Neural cell (in vitro differentiated cells): ENCODE measurements around the gene PHACTR2. TPM values are rescaled to one million over a fixed set of nuclear protein-coding genes. Genes with fewer than 3 reads are reported as not detected.
"Not testable (repeated sequence)": the region's sequence is repeated elsewhere in the genome, so short reads cannot be mapped to it uniquely, and the experiment has no call there.

Experiments used
- H2AFZ ChIP-seq: fragments of 200-600, 300-800 bp; sonication (generic), shearing (Covaris generic); 2 replicates; pipeline ENCODE4 v1.6.0; 2014; ENCODE audit warnings: low read depth, mild to moderate bottlenecking, antibody characterized with exemption, low read length, moderate library complexity
- H3F3A ChIP-seq: fragments of 200-600 bp; shearing (Covaris generic); 2 replicates; pipeline ENCODE4 v1.6.1; 2016; ENCODE audit warnings: mild to moderate bottlenecking, moderate library complexity, mixed read lengths, antibody characterized with exemption, low read length; ENCODE audit not compliant: insufficient read depth, poor library complexity, severe bottlenecking
- H3K27ac ChIP-seq: fragments of 200-600, 300-800 bp; sonication (generic), shearing (Covaris generic); 2 replicates; pipeline ENCODE4 v1.5.1; 2014; ENCODE audit warnings: mild to moderate bottlenecking, low read length, moderate library complexity
- H3K27me3 ChIP-seq: fragments of 300-800, 200-600 bp; sonication (generic), shearing (Covaris generic); 2 replicates; pipeline ENCODE4 v1.6.0; 2014; ENCODE audit warnings: mild to moderate bottlenecking, low read depth, low read length, moderate library complexity; ENCODE audit not compliant: insufficient read depth
- H3K36me3 ChIP-seq: fragments of 300-800, 200-600 bp; sonication (generic), shearing (Covaris generic); 2 replicates; pipeline ENCODE4 v1.5.1; 2014; ENCODE audit warnings: mild to moderate bottlenecking, antibody characterized with exemption, low read length, moderate library complexity; ENCODE audit not compliant: insufficient read depth
- H3K4me2 ChIP-seq: fragments of 300-800, 200-600 bp; sonication (generic), shearing (Covaris generic); 2 replicates; pipeline ENCODE4 v1.6.0; 2014; ENCODE audit warnings: mild to moderate bottlenecking, low read length
- H3K4me3 ChIP-seq: fragments of 300-800, 200-600 bp; sonication (generic), shearing (Covaris generic); 2 replicates; pipeline ENCODE4 v1.5.1; 2014; ENCODE audit warnings: mild to moderate bottlenecking, low read length, moderate library complexity
- H3K79me2 ChIP-seq: fragments of 200-600 bp; shearing (Covaris generic); replicated peaks from 2 replicates; pipeline ENCODE4 v1.6.0; 2014; ENCODE audit warnings: mild to moderate bottlenecking, low read length, moderate library complexity; ENCODE audit not compliant: insufficient read depth
- H3K9ac ChIP-seq: fragments of 300-800, 200-600 bp; sonication (generic), shearing (Covaris generic); 2 replicates; pipeline ENCODE4 v1.6.1; 2016; ENCODE audit warnings: mild to moderate bottlenecking, low read length, mixed read lengths
- H3K9me2 ChIP-seq: fragments of 200-600 bp; shearing (Covaris generic); 2 replicates; pipeline ENCODE4 v1.6.1; 2016; ENCODE audit warnings: mild to moderate bottlenecking, low read length, mixed read lengths; ENCODE audit not compliant: insufficient read depth
- H3K9me3 ChIP-seq: fragments of 200-600, 300-800 bp; sonication (generic), shearing (Covaris generic); 2 replicates; pipeline ENCODE4 v1.6.1; 2016; ENCODE audit warnings: mild to moderate bottlenecking, mixed run types, low read length, moderate library complexity, mixed read lengths
- H4K20me1 ChIP-seq: fragments of 200-600 bp; shearing (Covaris generic); 2 replicates; pipeline ENCODE4 v1.6.1; 2016; ENCODE audit warnings: mild to moderate bottlenecking, mixed run types; ENCODE audit not compliant: insufficient read depth
- CTCF ChIP-seq: fragments of 450-650 bp; IDR thresholded peaks from 2 replicates; pipeline ENCODE4 v1.5.1; 2014; ENCODE audit warnings: antibody characterized with exemption, mild to moderate bottlenecking, moderate library complexity; ENCODE audit not compliant: poor library complexity, severe bottlenecking
- EP300 ChIP-seq: fragments of 450-650 bp; conservative IDR thresholded peaks from 2 replicates; pipeline ENCODE4 v1.6.1; 2014; ENCODE audit warnings: antibody characterized with exemption, mild to moderate bottlenecking, moderate library complexity; ENCODE audit not compliant: poor library complexity, severe bottlenecking
- EZH2 ChIP-seq: fragments of 200-600, 300-800 bp; shearing (Covaris generic), sonication (generic); IDR thresholded peaks from 2 replicates; pipeline ENCODE4 v1.6.1; 2014; ENCODE audit warnings: antibody characterized with exemption, low read length, borderline replicate concordance, mild to moderate bottlenecking; ENCODE audit not compliant: insufficient read depth, poor library complexity, severe bottlenecking
- MXI1 ChIP-seq: fragments of 450-650 bp; conservative IDR thresholded peaks from 2 replicates; pipeline ENCODE4 v1.6.1; 2014; ENCODE audit warnings: antibody characterized with exemption, mild to moderate bottlenecking; ENCODE audit not compliant: poor library complexity, severe bottlenecking
- POLR2AphosphoS5 ChIP-seq: IDR thresholded peaks from 2 replicates; pipeline ENCODE4 v1.6.1; 2012
- RAD21 ChIP-seq: fragments of 450-650 bp; conservative IDR thresholded peaks from 2 replicates; pipeline ENCODE4 v1.6.1; 2014; ENCODE audit warnings: antibody characterized with exemption, mild to moderate bottlenecking, moderate library complexity
- SMC3 ChIP-seq: fragments of 450-650 bp; conservative IDR thresholded peaks from 2 replicates; pipeline ENCODE4 v1.6.1; 2014; ENCODE audit warnings: antibody characterized with exemption, mild to moderate bottlenecking, moderate library complexity; ENCODE audit not compliant: poor library complexity
- TAF1 ChIP-seq: IDR thresholded peaks from 2 replicates; pipeline ENCODE4 v1.6.1; 2012; ENCODE audit warnings: low read depth
- polyA plus RNA-seq: library from polyadenylated mRNA; depleted of rRNA; stranded (reverse); fragments of >200 nt; gene quantifications from 2 replicates; pipeline ENCODE4 v1.2.3, GENCODE V29; 2014
- TF ChIP-seq, protein P1 (sequence below): IDR thresholded peaks from 2 replicates; pipeline ENCODE4 v1.6.1; 2012; ENCODE audit warnings: borderline replicate concordance

The PHACTR2 gene
- polyA plus RNA-seq, 1 donor from 2014 or later = 2.8 TPM

DNA sequence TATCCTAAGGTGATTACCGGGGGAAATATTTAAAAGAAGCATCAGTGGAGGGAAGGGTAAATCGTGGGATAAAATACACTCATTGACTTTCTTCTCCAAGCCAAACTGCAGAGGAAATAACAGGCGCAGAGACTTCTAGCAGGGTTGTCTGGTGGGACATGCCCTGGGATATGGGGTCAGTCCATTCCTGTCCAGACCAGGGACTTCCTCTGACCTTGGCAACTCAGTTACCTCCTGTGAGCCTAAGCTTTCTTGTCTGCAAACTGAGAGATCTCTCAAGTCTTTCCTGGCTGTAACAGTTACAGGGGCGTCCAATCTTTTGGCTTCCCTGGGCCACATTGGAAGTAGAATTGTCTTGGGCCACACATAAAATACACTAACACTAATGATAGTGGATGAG is 21.7 kb upstream of the PHACTR2 start:
- Histone ChIP-seq H3K4me3 (no peak overlapping the region), H3K4me2 (no peak overlapping the region), H3K27ac (no peak overlapping the region), H2AFZ (no peak overlapping the region), H3F3A (no peaks in the 10 kb centered on the region), H3K36me3 (no peaks in the 10 kb centered on the region), H3K27me3 (no peaks in the 10 kb centered on the region), H3K79me2 (no peaks in the 10 kb centered on the region), H3K9ac (no peak overlapping the region), H3K9me3 (no peaks in the 10 kb centered on the region), H4K20me1 (no peaks in the 10 kb centered on the region), H3K9me2 (no peaks in the 10 kb centered on the region)
- no peak for TF ChIP-seq TAF1
- no peak for TF ChIP-seq EZH2
- no peak for TF ChIP-seq MXI1
- TF ChIP-seq, protein P1, sequence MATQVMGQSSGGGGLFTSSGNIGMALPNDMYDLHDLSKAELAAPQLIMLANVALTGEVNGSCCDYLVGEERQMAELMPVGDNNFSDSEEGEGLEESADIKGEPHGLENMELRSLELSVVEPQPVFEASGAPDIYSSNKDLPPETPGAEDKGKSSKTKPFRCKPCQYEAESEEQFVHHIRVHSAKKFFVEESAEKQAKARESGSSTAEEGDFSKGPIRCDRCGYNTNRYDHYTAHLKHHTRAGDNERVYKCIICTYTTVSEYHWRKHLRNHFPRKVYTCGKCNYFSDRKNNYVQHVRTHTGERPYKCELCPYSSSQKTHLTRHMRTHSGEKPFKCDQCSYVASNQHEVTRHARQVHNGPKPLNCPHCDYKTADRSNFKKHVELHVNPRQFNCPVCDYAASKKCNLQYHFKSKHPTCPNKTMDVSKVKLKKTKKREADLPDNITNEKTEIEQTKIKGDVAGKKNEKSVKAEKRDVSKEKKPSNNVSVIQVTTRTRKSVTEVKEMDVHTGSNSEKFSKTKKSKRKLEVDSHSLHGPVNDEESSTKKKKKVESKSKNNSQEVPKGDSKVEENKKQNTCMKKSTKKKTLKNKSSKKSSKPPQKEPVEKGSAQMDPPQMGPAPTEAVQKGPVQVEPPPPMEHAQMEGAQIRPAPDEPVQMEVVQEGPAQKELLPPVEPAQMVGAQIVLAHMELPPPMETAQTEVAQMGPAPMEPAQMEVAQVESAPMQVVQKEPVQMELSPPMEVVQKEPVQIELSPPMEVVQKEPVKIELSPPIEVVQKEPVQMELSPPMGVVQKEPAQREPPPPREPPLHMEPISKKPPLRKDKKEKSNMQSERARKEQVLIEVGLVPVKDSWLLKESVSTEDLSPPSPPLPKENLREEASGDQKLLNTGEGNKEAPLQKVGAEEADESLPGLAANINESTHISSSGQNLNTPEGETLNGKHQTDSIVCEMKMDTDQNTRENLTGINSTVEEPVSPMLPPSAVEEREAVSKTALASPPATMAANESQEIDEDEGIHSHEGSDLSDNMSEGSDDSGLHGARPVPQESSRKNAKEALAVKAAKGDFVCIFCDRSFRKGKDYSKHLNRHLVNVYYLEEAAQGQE = no peak
- no peak for TF ChIP-seq EP300
- TF ChIP-seq RAD21 = no peak
- no peak for TF ChIP-seq SMC3
- TF ChIP-seq POLR2AphosphoS5 = no peak
- no peak for TF ChIP-seq CTCF

DNA sequence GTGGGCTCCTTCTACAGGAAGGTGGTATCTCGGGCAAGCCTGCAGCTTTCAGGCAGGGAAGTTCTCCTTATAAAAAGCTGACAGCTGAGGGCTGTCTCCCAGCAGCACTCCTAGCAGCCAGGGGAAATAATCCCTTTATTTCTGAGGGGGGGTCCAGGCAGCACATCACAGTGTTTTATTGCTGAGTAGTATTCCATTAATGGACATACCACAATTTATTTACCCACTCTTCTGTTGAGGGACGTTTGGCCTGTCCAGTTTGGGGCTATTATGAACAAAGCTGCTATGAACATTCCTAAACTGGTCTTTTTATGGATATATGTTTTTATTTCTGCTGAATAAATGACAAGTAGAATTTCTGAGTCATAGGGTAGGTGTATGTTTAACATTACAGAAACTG is 20.0 kb upstream of the PHACTR2 start:
- Histone ChIP-seq H3K9ac (no peak overlapping the region), H3K9me3 (no peaks in the 10 kb centered on the region), H3K79me2 (no peaks in the 10 kb centered on the region), H2AFZ (no peak overlapping the region), H3K36me3 (no peaks in the 10 kb centered on the region), H3K27ac (no peak overlapping the region), H3K9me2 (no peaks in the 10 kb centered on the region), H4K20me1 (no peaks in the 10 kb centered on the region), H3K4me3 (no peak overlapping the region), H3K4me2 (no peak overlapping the region), H3F3A (no peaks in the 10 kb centered on the region), H3K27me3 (no peaks in the 10 kb centered on the region)
- no peak for TF ChIP-seq RAD21
- TF ChIP-seq CTCF = no peak

DNA sequence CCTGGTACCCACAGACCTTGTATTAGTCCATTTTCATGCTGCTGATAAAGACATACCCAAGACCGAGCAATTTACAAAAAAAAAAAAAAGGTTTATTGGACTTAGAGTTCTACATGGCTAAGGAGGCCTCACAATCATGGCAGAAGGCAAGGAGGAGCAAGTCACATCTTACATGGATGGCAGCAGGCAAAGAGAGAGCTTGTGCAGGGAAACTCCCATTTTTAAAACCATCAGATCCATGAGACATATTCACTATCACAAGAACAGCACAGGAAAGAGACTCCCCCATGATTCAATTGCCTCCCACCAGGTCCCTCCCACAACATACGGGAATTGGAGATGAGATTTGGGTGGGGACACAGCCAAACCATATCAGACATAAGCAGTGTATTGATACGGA is 17.6 kb upstream of the PHACTR2 start:
- not testable (repeated sequence) for H3K9me2 ChIP-seq, H3K9ac ChIP-seq, H3K4me3 ChIP-seq, H3K27me3 ChIP-seq, H2AFZ ChIP-seq, H3K9me3 ChIP-seq, H3K79me2 ChIP-seq, H3K4me2 ChIP-seq, H3K27ac ChIP-seq, H3F3A ChIP-seq, H3K36me3 ChIP-seq, H4K20me1 ChIP-seq
